PC-3 (cell line): ENCODE data around the gene OR5V1. TPM values are rescaled to one million over a fixed set of nuclear protein-coding genes. Genes with fewer than 3 reads are reported as not detected.
A peak's percentile ranks its signal among the peaks of the same experiment; 100 is the strongest.

Experiments used
- ATAC-seq: fragments of 200-7000 bp; cut with Tn5 transposase; 2 replicates; pipeline ENCODE4 v1.9.1; 2020; ENCODE audit warnings: mild to moderate bottlenecking, moderate library complexity
- BruUV-seq: library from RNA; stranded (reverse); fragments of 400-500 nt; replicated peaks from 2 replicates; lab custom pipeline; 2021; lab: Mats Ljungman, UMichigan
- CTCF ChIA-PET: fragments of 300-600 bp; sonication (Branson Sonifier 250); formaldehyde crosslinking; loops from one replicate; lab custom pipeline; 2022; ENCODE audit warnings: antibody characterized with exemption; lab: Charles Lee
- POLR2A ChIA-PET: fragments of 300-600 bp; sonication (Branson Sonifier 250); formaldehyde crosslinking; loops from one replicate; lab custom pipeline; 2022; ENCODE audit warnings: antibody characterized with exemption; ENCODE audit not compliant: unreplicated experiment; lab: Charles Lee
- DNase-seq: peaks from one replicate; pipeline ENCODE4 v3.0.0-alpha.2; 2015
- H2AFZ ChIP-seq: fragments of 300-600 bp; sonication (generic); 2 replicates; pipeline ENCODE4 v1.6.0; 2016; ENCODE audit warnings: antibody characterized with exemption, low read length
- H3F3A ChIP-seq: fragments of 300-600 bp; sonication (generic); one replicate; pipeline ENCODE4 v1.6.0; 2017; ENCODE audit warnings: antibody characterized with exemption, low read length, control low read depth, mild to moderate bottlenecking; ENCODE audit not compliant: unreplicated experiment
- H3K27ac ChIP-seq: fragments of 300-600 bp; sonication (generic); 2 replicates; pipeline ENCODE4 v1.5.1; 2016; ENCODE audit warnings: mild to moderate bottlenecking, low read length
- H3K27me3 ChIP-seq: fragments of 300-600 bp; sonication (generic); 2 replicates; pipeline ENCODE4 v1.6.1; 2016; ENCODE audit warnings: low read length, mixed read lengths
- H3K36me3 ChIP-seq: fragments of 300-600 bp; sonication (generic); 2 replicates; pipeline ENCODE4 v1.6.1; 2016; ENCODE audit warnings: low read depth, mixed run types, low read length, mixed read lengths
- H3K4me1 ChIP-seq: fragments of 300-600 bp; sonication (generic); 2 replicates; pipeline ENCODE4 v1.5.1; 2016; ENCODE audit warnings: low read length; ENCODE audit not compliant: insufficient read depth
- H3K4me2 ChIP-seq: fragments of 300-600 bp; sonication (generic); 2 replicates; pipeline ENCODE4 v1.6.0; 2016; ENCODE audit warnings: low read length
- H3K4me3 ChIP-seq: fragments of 300-600 bp; sonication (generic); 2 replicates; pipeline ENCODE4 v1.5.1; 2016; ENCODE audit warnings: mild to moderate bottlenecking, low read length, mixed read lengths
- H3K79me2 ChIP-seq: fragments of 300-600 bp; sonication (generic); 2 replicates; pipeline ENCODE4 v1.6.1; 2017; ENCODE audit warnings: low read length, mixed read lengths
- H3K9ac ChIP-seq: fragments of 300-600 bp; sonication (generic); 2 replicates; pipeline ENCODE4 v1.6.0; 2016; ENCODE audit warnings: mild to moderate bottlenecking, low read length
- H3K9me2 ChIP-seq: fragments of 300-600 bp; sonication (generic); replicated peaks from 2 replicates; pipeline ENCODE4 v1.6.1; 2016; ENCODE audit warnings: mixed run types, low read length, mixed read lengths
- H3K9me3 ChIP-seq: fragments of 300-600 bp; sonication (generic); 2 replicates; pipeline ENCODE4 v1.6.1; 2016; ENCODE audit warnings: low read length, mixed read lengths
- H4K20me1 ChIP-seq: fragments of 300-600 bp; sonication (generic); 2 replicates; pipeline ENCODE4 v1.6.1; 2016; ENCODE audit warnings: low read length, mixed read lengths
- CTCF ChIP-seq: fragments of 300-600 bp; sonication (generic); conservative IDR thresholded peaks from 2 replicates; pipeline ENCODE4 v1.5.1; 2017; ENCODE audit warnings: antibody characterized with exemption, low read depth, mild to moderate bottlenecking, low read length
- EZH2 ChIP-seq: fragments of 300-600 bp; sonication (generic); IDR thresholded peaks from one replicate; pipeline ENCODE4 v1.6.1; 2017; ENCODE audit warnings: antibody characterized with exemption, mild to moderate bottlenecking, low read length; ENCODE audit not compliant: unreplicated experiment
- EZH2phosphoT487 ChIP-seq: fragments of 300-600 bp; sonication (generic); IDR thresholded peaks from 2 replicates; pipeline ENCODE4 v1.6.1; 2018; ENCODE audit warnings: mild to moderate bottlenecking, antibody characterized with exemption, low read length, borderline replicate concordance
- intact Hi-C: fragments of 100-400 bp; cut with micrococcal nuclease; formaldehyde crosslinking; loops from 2 replicates; pipeline ENCODE4 v1.9.0; 2023
- total RNA-seq: library from RNA; depleted of rRNA; stranded (reverse); fragments of >200 nt; gene quantifications from 2 replicates; pipeline ENCODE4 v1.2.3, GENCODE V29; 2014

OR5V1 gene
- total RNA-seq, 1 experiment from 2014 or later: not detected

- H3K27ac ChIP-seq: no peak overlapping the region
- intact Hi-C loops: loop anchor here (1.0 kb wide), 1 partner anchor 213 kb away; no protein-coding TSS in a partner anchor
- POLR2A ChIA-PET: no interaction called here
- H3K9me2 ChIP-seq: no peaks in the 10 kb centered on the region
- ATAC-seq (no peak), DNase-seq (peak; percentile 54)
- no peaks in the 10 kb centered on the region for H3K36me3 ChIP-seq
- H4K20me1 ChIP-seq: no peaks in the 10 kb centered on the region
- H3K79me2 ChIP-seq: no peaks in the 10 kb centered on the region
- H2AFZ ChIP-seq: no peak overlapping the region
- H3K4me2 ChIP-seq: no peak overlapping the region
- no peaks in the 10 kb centered on the region for H3K9me3 ChIP-seq
- no TSS peak for BruUV-seq
- TF ChIP-seq EZH2phosphoT487: no peak
- peak; percentile 34; the same call in 1 of the 2 replicates for TF ChIP-seq CTCF
- H3K27me3 ChIP-seq: peaks cover 24% of the 10 kb centered on the region
- H3K4me3 ChIP-seq: no peak overlapping the region
- CTCF ChIA-PET: interaction anchor here (0.5 to 1.2 kb wide), 2 partner anchors 79 to 212 kb away, joined by 4 to 11 read pairs; no protein-coding TSS in a partner anchor
- no peaks in the 10 kb centered on the region for H3K4me1 ChIP-seq
- no peak overlapping the region for H3K9ac ChIP-seq
- no peaks in the 10 kb centered on the region for H3F3A ChIP-seq
These were observed 7.3 kb upstream of the OR5V1 start for GRCh38 chr6:29376003-29376402.

- CTCF ChIA-PET: no interaction called here
- intact Hi-C loops: no loop called here
- DNase-seq: no peak
These were observed 6.5 kb upstream of the OR5V1 start, which contains the start of gene OR12D3 for GRCh38 chr6:29375191-29375590. OR12D3 (minus strand) TSS chr6:29375291; CDS start chr6:29375287, 4 bp downstream.

More at GRCh38 chr6:29375191-29375590, 6.5 kb upstream of the OR5V1 start, which contains the start of gene OR12D3:
- Histone ChIP-seq H3K4me2 (no peak within 1 kb of the TSS), H3K9ac (no peak within 1 kb of the TSS), H4K20me1 (no peaks in the 10 kb centered on the region), H3K36me3 (no peaks in the 10 kb centered on the region), H2AFZ (no peak within 1 kb of the TSS), H3K9me3 (no peaks in the 10 kb centered on the region), H3K79me2 (no peaks in the 10 kb centered on the region), H3K4me1 (no peaks in the 10 kb centered on the region), H3K9me2 (no peaks in the 10 kb centered on the region), H3F3A (no peaks in the 10 kb centered on the region), H3K27ac (no peak within 1 kb of the TSS), H3K4me3 (no peak within 1 kb of the TSS), H3K27me3 (peaks cover 25% of the 10 kb centered on the region; the same call in 1 of the 2 replicates)
- BruUV-seq: no TSS peak
- ATAC-seq: no peak
- POLR2A ChIA-PET: no interaction called here
- TF ChIP-seq EZH2 (no peak), CTCF (no peak), EZH2phosphoT487 (no peak)
